K562 (cell line): ENCODE results near the gene HEATR9. TPM values are rescaled to one million over a fixed set of nuclear protein-coding genes. Genes with fewer than 3 reads are reported as not detected.

ENCODE experiments used
- ARID3B ChIP-seq: fragments of 250-450 bp; sonication (Bioruptor Pico); IDR thresholded peaks from 2 replicates; pipeline ENCODE4 v1.4.0; 2020; ENCODE audit warnings: borderline replicate concordance
- C11orf30 ChIP-seq: fragments of 450-650 bp; IDR thresholded peaks from 2 replicates; pipeline ENCODE4 v1.6.1; 2016; ENCODE audit warnings: low read depth, mild to moderate bottlenecking
- DACH1 ChIP-seq: fragments of 450-650 bp; IDR thresholded peaks from 2 replicates; pipeline ENCODE4 v1.6.1; 2018; ENCODE audit not compliant: partially characterized antibody
- E2F4 ChIP-seq: sonication (generic); formaldehyde crosslinking; IDR thresholded peaks from 2 replicates; pipeline ENCODE4 v1.8.0; 2022; ENCODE audit warnings: mild to moderate bottlenecking, low read depth, missing genetic modification reagents
- EHMT2 ChIP-seq: fragments of 450-650 bp; IDR thresholded peaks from 2 replicates; pipeline ENCODE4 v1.6.1; 2018; ENCODE audit warnings: antibody characterized with exemption
- HMG20A ChIP-seq: fragments of 450-650 bp; formaldehyde crosslinking; conservative IDR thresholded peaks from 2 replicates; pipeline ENCODE4 v1.4.0; 2020; ENCODE audit warnings: mild to moderate bottlenecking, mixed read lengths
- NFRKB ChIP-seq: fragments of 450-650 bp; IDR thresholded peaks from 2 replicates; pipeline ENCODE4 v1.6.1; 2016; ENCODE audit warnings: low read depth
- NUFIP1 ChIP-seq: fragments of 450-650 bp; IDR thresholded peaks from 2 replicates; pipeline ENCODE4 v1.6.1; 2018; ENCODE audit not compliant: partially characterized antibody
- POLR2B ChIP-seq: fragments of 450-650 bp; IDR thresholded peaks from 2 replicates; pipeline ENCODE4 v1.6.1; 2018; ENCODE audit warnings: low read depth; ENCODE audit not compliant: partially characterized antibody
- RCOR1 ChIP-seq, 2 experiments: IDR thresholded peaks; 2 replicates each; pipeline ENCODE4 v1.6.1; 2012; ENCODE audit warnings: low read depth in 2 of 2, low read length in 2 of 2, borderline replicate concordance in 1 of 2, improper control_type of control experiment in 1 of 2
- RFX5 ChIP-seq: IDR thresholded peaks from 2 replicates; pipeline ENCODE4 v1.6.1; 2011; ENCODE audit warnings: low read depth, mild to moderate bottlenecking, improper control_type of control experiment, low read length
- SFPQ ChIP-seq: fragments of 200-400 bp; formaldehyde crosslinking; IDR thresholded peaks from 2 replicates; pipeline ENCODE4 v1.6.1; 2017; ENCODE audit warnings: mild to moderate bottlenecking, low read depth, low read length, moderate library complexity
- SNIP1 ChIP-seq: fragments of 450-650 bp; IDR thresholded peaks from 2 replicates; pipeline ENCODE4 v1.7.1; 2017; ENCODE audit warnings: low read depth, mild to moderate bottlenecking
- SRSF1 ChIP-seq: fragments of 200-400 bp; formaldehyde crosslinking; IDR thresholded peaks from 2 replicates; pipeline ENCODE4 v1.6.1; 2017; ENCODE audit warnings: mild to moderate bottlenecking, low read depth, low read length, moderate library complexity
- SRSF9 ChIP-seq: fragments of 200-400 bp; formaldehyde crosslinking; IDR thresholded peaks from 2 replicates; pipeline ENCODE4 v1.6.1; 2017; ENCODE audit warnings: low read depth, low read length, borderline replicate concordance
- TRIM24 ChIP-seq, 2 experiments: fragments of 450-650 bp; IDR thresholded peaks; 2 replicates each; pipeline ENCODE4 v1.6.1; 2016
- U2AF2 ChIP-seq: fragments of 200-400 bp; formaldehyde crosslinking; optimal IDR thresholded peaks from 2 replicates; pipeline ENCODE3; 2017; ENCODE audit warnings: low read depth, mild to moderate bottlenecking, low read length
- ZNF184 ChIP-seq: sonication (generic); formaldehyde crosslinking; IDR thresholded peaks from 2 replicates; pipeline ENCODE4 v1.5.0; 2020; ENCODE audit warnings: missing genetic modification reagents
- ZNF518B ChIP-seq: fragments of 250-450 bp; sonication (Bioruptor Pico); IDR thresholded peaks from 2 replicates; pipeline ENCODE4 v1.5.0; 2021; ENCODE audit warnings: mild to moderate bottlenecking, moderate library complexity
- ZNF75A ChIP-seq: fragments of 450-650 bp; formaldehyde crosslinking; IDR thresholded peaks from 2 replicates; pipeline ENCODE4 v1.4.0; 2020; ENCODE audit warnings: mild to moderate bottlenecking
- ZNF830 ChIP-seq: fragments of 250-450 bp; sonication (Bioruptor Pico); IDR thresholded peaks from 2 replicates; pipeline ENCODE4 v1.5.0; 2021; ENCODE audit warnings: mild to moderate bottlenecking
- polyA plus RNA-seq, 8 experiments: library from polyadenylated mRNA; depleted of rRNA in 4 of 8; stranded (reverse) in 5 of 8; unstranded in 3 of 8; fragments of >200 nt; fragmentation: Nextera tagmentation in 2 of 8; fragmentation: Illumina TruSeq in 1 of 8; extraction: Ambion mirVana in 2 of 8; extraction: Trizol in 1 of 8; gene quantifications; 2 replicates each; pipeline versions ENCODE4 v1.2.1 to v1.2.3, GENCODE V29; 2011 to 2014; ENCODE audit warnings: inconsistent platforms in 1 of 8, missing spikeins in 1 of 8
- total RNA-seq, 7 experiments: library from RNA; depleted of rRNA in 6 of 7; stranded (reverse); fragments of >200 nt in 6 of 7; fragmentation: Illumina TruSeq in 2 of 7; extraction: Trizol in 2 of 7; gene quantifications; 2 replicates each; pipeline versions ENCODE4 v1.2.1 to v1.2.3, GENCODE V29; 2011 to 2021; ENCODE audit warnings: low replicate concordance in 1 of 7

Gene HEATR9
- total and polyA plus RNA-seq, 9 of the 15 experiments (the other 6 are each of a cell fraction or from before 2014, with no cell fraction given): not detected

- TF ChIP-seq SFPQ: no peak
- no peak for TF ChIP-seq ZNF830
- no peak for TF ChIP-seq SRSF1
- no peak for TF ChIP-seq RCOR1 (IDR thresholded peaks at IDR 0.05; ENCODE audit: borderline replicate concordance in 1 of 2, low read depth in 2 of 2, low read length in 2 of 2)
- TF ChIP-seq ZNF518B (CRISPR knock-in tag): no peak
- no peak for TF ChIP-seq HMG20A (CRISPR knock-in tag)
- no peak for TF ChIP-seq U2AF2
- TF ChIP-seq TRIM24 (IDR thresholded peaks at IDR 0.05): no peak
- no peak for TF ChIP-seq POLR2B
- TF ChIP-seq SNIP1: no peak
- no peak for TF ChIP-seq E2F4 (CRISPR knock-in tag)
- no peak for TF ChIP-seq ZNF184 (CRISPR knock-in tag)
- peak; percentile 52; the same call in 1 of the 2 replicates for TF ChIP-seq C11orf30
- no peak for TF ChIP-seq RFX5
- no peak for TF ChIP-seq NUFIP1
- TF ChIP-seq SRSF9: no peak
- 0 out of 2 replicates have a peak, but pooled peaks have one; percentile 53 for TF ChIP-seq NFRKB
- no peak for TF ChIP-seq EHMT2
- no peak for TF ChIP-seq ARID3B (CRISPR knock-in tag)
- TF ChIP-seq DACH1: no peak
- no peak for TF ChIP-seq ZNF75A (CRISPR knock-in tag)
Observed at GRCh38 chr17:35866341-35866950, 2.2 kb downstream of the HEATR9 start (continued).
